Keratinocyte (primary cell): ENCODE results near the gene NPHP3. TPM values are rescaled to one million over a fixed set of nuclear protein-coding genes. Genes with fewer than 3 reads are reported as not detected.

Experiments used
- DNase-seq: peaks from one replicate; pipeline ENCODE4 v3.0.0-alpha.2; 2011; ENCODE audit warnings: low read depth, missing footprints, low spot score
- FAIRE-seq: peaks from 2 replicates; lab custom pipeline; 2011; peaks lifted over from hg19 to GRCh38; lab: Jason Lieb, UNC
- H2AFZ ChIP-seq: 2 replicates; pipeline ENCODE4 v1.6.0; 2012; ENCODE audit warnings: low read length, control low read depth, inconsistent platforms; ENCODE audit not compliant: control insufficient read depth
- H3K27ac ChIP-seq: 2 replicates; pipeline ENCODE4 v1.5.1; 2011; ENCODE audit warnings: low read length; ENCODE audit not compliant: control insufficient read depth, insufficient read depth
- H3K27me3 ChIP-seq: 3 replicates; pipeline ENCODE4 v1.6.0; 2011; ENCODE audit warnings: low read length; ENCODE audit not compliant: control insufficient read depth, insufficient read depth; ENCODE audit errors: extremely low read depth
- H3K36me3 ChIP-seq, 2 experiments: 2 replicates in 1 of 2; 3 replicates in 1 of 2; pipeline ENCODE4 v1.5.1; 2011; ENCODE audit warnings: low read length in 2 of 2, mild to moderate bottlenecking in 1 of 2; ENCODE audit not compliant: control insufficient read depth in 2 of 2, insufficient read depth in 2 of 2; ENCODE audit errors: extremely low read depth in 1 of 2
- H3K4me1 ChIP-seq: 3 replicates; pipeline ENCODE4 v1.5.1; 2011; ENCODE audit warnings: low read length; ENCODE audit not compliant: control insufficient read depth, insufficient read depth; ENCODE audit errors: extremely low read depth
- H3K4me2 ChIP-seq: 3 replicates; pipeline ENCODE4 v1.6.0; 2011; ENCODE audit warnings: low read depth, low read length; ENCODE audit not compliant: control insufficient read depth, insufficient read depth; ENCODE audit errors: extremely low read depth
- H3K4me3 ChIP-seq, 3 experiments: fragments of 200-600 bp in 1 of 3; sonication (generic) in 1 of 3; 2 replicates in 2 of 3; 3 replicates in 1 of 3; pipeline ENCODE4 v1.5.1; 2011 to 2016; ENCODE audit warnings: low read length in 3 of 3, mild to moderate bottlenecking in 3 of 3, control low read depth in 2 of 3, inconsistent platforms in 1 of 3, low read depth in 1 of 3, mixed read lengths in 1 of 3, mixed run types in 1 of 3, moderate library complexity in 1 of 3; ENCODE audit not compliant: control insufficient read depth in 2 of 3, insufficient read depth in 2 of 3; ENCODE audit errors: extremely low read depth in 1 of 3
- H3K79me2 ChIP-seq: 2 replicates; pipeline ENCODE4 v1.6.0; 2012; ENCODE audit warnings: low read length; ENCODE audit not compliant: control insufficient read depth, insufficient read depth
- H3K9ac ChIP-seq: 3 replicates; pipeline ENCODE4 v1.6.0; 2011; ENCODE audit warnings: low read length; ENCODE audit not compliant: control insufficient read depth, insufficient read depth; ENCODE audit errors: extremely low read depth
- H3K9me1 ChIP-seq: 3 replicates; pipeline ENCODE4 v1.6.0; 2011; ENCODE audit warnings: low read length; ENCODE audit not compliant: control insufficient read depth, insufficient read depth; ENCODE audit errors: extremely low read depth
- H3K9me3 ChIP-seq: 2 replicates; pipeline ENCODE4 v1.5.1; 2012; ENCODE audit warnings: low read depth, low read length; ENCODE audit not compliant: control insufficient read depth
- H4K20me1 ChIP-seq: 3 replicates; pipeline ENCODE4 v1.6.0; 2011; ENCODE audit warnings: low read length; ENCODE audit not compliant: control insufficient read depth, insufficient read depth; ENCODE audit errors: extremely low read depth
- EZH2 ChIP-seq: IDR thresholded peaks from one replicate; pipeline ENCODE4 v1.6.1; 2012; ENCODE audit warnings: inconsistent platforms, mild to moderate bottlenecking, low read length, moderate library complexity
- dilution Hi-C: fragments of 300-500 bp; cut with MboI; formaldehyde crosslinking; loops from one replicate; pipeline ENCODE4 v1.7.0; 2020; ENCODE audit warnings: low sequenced_read_pairs; ENCODE audit not compliant: extremely low pct_ligation_motif_present
- polyA minus RNA-seq, 3 experiments: library from RNA; depleted of rRNA, polyadenylated mRNA; stranded (reverse); fragments of >200 nt; gene quantifications; 1 replicate in 1 of 3; 2 replicates in 1 of 3; 3 replicates in 1 of 3; pipeline ENCODE4 v1.2.3, GENCODE V29; 2011
- polyA plus RNA-seq, 5 experiments: library from polyadenylated mRNA; depleted of rRNA in 3 of 5; stranded (reverse) in 3 of 5; stranded (forward) in 1 of 5; unstranded in 1 of 5; fragments of >200 nt; gene quantifications; 1 replicate in 1 of 5; 2 replicates in 3 of 5; 3 replicates in 1 of 5; pipeline versions ENCODE4 v1.2.1 to v1.2.3, GENCODE V29; 2011 to 2012; ENCODE audit warnings: missing spikeins in 2 of 5, low read depth in 1 of 5, low replicate concordance in 1 of 5
- TF ChIP-seq, protein P1 (sequence below), 3 experiments: IDR thresholded peaks in 1 of 3; conservative IDR thresholded peaks in 1 of 3; optimal IDR thresholded peaks in 1 of 3; 2 replicates in 2 of 3; 3 replicates in 1 of 3; pipeline versions ENCODE3 to v1.5.1; 2011; ENCODE audit warnings: low read length in 3 of 3, mild to moderate bottlenecking in 3 of 3, moderate library complexity in 2 of 3, control low read depth in 1 of 3, inconsistent platforms in 1 of 3; ENCODE audit not compliant: insufficient read depth in 2 of 3; ENCODE audit errors: extremely low read depth in 1 of 3

Gene NPHP3
- 15.0 to 22.4 TPM (median 17.3 TPM) in 3 replicates for polyA plus RNA-seq
- polyA plus RNA-seq (2011; ENCODE audit: low read depth): 19.7 TPM
- polyA plus RNA-seq (2011; cell fraction: cytosol; rRNA removed): 8.4 and 13.1 TPM in 2 replicates
- polyA plus RNA-seq (2011; cell fraction: nucleus; rRNA removed): 35.6 and 45.9 TPM in 2 replicates
- polyA plus RNA-seq (2012; ENCODE audit: low replicate concordance): 6.6 and 9.4 TPM in 2 replicates
- polyA minus RNA-seq: 5.8 to 31.6 TPM (median 15.7 TPM) in 3 replicates
- polyA minus RNA-seq (2011; cell fraction: cytosol; rRNA and poly(A)+ RNA removed): 5.8 TPM
- polyA minus RNA-seq (2011; cell fraction: nucleus; rRNA and poly(A)+ RNA removed): 17.5 and 33.3 TPM in 2 replicates

DNA sequence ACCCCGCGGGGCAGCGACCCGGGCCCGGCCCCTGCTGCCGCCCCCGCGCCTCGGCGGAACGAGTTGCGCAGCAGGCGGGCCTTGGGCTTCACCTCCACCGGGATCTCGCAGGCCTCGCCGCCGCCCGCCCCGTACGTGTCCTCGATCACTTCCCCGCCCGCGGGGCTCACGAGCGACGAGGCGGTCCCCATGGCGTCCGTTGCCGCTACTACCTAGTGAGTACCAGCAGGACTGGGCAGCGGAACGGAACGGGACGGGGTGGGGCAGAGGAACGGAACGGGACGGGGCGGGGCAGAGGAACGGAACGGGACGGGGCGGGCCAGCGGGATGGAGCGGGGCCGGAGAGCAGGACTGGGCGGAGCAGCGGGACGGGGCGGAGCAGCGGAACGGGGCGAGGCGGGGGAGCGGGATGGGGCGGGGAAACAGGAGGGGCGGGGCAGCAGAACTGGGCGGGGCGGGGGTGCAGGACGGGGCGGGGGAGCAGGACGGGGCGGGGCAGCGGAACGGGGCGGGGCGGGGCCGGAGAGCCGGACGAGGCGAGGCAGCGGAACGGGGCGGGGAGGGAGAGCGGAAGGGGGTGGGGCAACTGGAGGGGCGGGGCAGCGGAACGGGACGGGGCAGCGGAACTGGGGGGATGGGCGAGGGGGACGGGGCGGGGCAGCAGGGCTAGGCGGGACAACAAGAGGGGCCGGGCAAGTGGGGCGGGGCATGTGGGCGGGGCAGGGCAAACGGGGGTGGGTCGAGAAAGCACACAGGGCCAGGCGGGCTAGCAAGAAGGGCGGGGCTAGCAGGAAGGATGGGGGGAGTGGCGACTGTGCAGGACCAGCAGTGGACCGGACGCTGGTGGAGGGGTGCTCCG lies at the start of gene NPHP3:
NPHP3 (minus strand) TSS at position 245 of the 859 bp plus-strand sequence; CDS start at position 191, 54 bp downstream.
- dilution Hi-C loops: no loop called here
- Histone ChIP-seq H3K4me1 (peaks cover 17% of the 10 kb centered on the region), H3K9me1 (no peaks in the 10 kb centered on the region), H3K9me3 (no peaks in the 10 kb centered on the region), H3K9ac (peak within 1 kb of the TSS; percentile 92), H3K79me2 (peaks cover 17% of the 10 kb centered on the region), H3K27me3 (no peaks in the 10 kb centered on the region), H2AFZ (peak within 1 kb of the TSS; percentile 97), H3K4me3 (peak within 1 kb of the TSS; percentile 69 to 89 (median 74)), H3K36me3 (no peaks in the 10 kb centered on the region), H3K27ac (peak within 1 kb of the TSS; percentile 74), H4K20me1 (no peaks in the 10 kb centered on the region), H3K4me2 (peak within 1 kb of the TSS; percentile 87)
- no peak for TF ChIP-seq EZH2
- TF ChIP-seq, protein P1, sequence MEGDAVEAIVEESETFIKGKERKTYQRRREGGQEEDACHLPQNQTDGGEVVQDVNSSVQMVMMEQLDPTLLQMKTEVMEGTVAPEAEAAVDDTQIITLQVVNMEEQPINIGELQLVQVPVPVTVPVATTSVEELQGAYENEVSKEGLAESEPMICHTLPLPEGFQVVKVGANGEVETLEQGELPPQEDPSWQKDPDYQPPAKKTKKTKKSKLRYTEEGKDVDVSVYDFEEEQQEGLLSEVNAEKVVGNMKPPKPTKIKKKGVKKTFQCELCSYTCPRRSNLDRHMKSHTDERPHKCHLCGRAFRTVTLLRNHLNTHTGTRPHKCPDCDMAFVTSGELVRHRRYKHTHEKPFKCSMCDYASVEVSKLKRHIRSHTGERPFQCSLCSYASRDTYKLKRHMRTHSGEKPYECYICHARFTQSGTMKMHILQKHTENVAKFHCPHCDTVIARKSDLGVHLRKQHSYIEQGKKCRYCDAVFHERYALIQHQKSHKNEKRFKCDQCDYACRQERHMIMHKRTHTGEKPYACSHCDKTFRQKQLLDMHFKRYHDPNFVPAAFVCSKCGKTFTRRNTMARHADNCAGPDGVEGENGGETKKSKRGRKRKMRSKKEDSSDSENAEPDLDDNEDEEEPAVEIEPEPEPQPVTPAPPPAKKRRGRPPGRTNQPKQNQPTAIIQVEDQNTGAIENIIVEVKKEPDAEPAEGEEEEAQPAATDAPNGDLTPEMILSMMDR (optimal IDR thresholded peaks at IDR 0.05 in 1 of 3, IDR thresholded peaks at IDR 0.05 in 1 of 3, conservative IDR thresholded peaks at IDR 0.05 in 1 of 3; ENCODE audit: extremely low read depth in 1 of 3, insufficient read depth in 2 of 3, low read length in 3 of 3): no peak
- DNase-seq (peak; percentile 79), FAIRE-seq (peak; percentile 34)

DNA sequence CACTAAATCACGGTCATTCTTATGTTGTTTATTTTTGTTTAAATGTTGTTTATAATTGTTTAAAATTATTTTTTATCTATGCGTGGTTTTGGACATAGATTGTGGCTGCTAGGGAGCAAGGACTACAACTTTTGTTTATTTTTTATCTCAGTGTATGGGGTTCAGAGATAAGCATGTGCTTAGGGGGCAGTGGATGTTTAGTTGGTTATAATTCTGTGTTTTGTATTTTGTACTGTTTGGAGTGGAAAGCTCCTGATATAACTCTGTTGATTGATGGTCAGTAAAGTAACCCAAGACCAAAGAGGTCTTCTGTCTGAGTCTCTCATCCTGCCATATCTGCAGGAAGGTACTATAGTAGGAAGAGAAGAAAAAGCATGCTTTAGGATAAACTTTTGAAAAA lies 36.5 kb upstream of the NPHP3 start:
- Histone ChIP-seq H2AFZ (no peak overlapping the region), H3K9me1 (no peaks in the 10 kb centered on the region), H3K4me2 (no peak overlapping the region), H3K79me2 (no peaks in the 10 kb centered on the region), H3K4me1 (no peaks in the 10 kb centered on the region), H3K27me3 (no peaks in the 10 kb centered on the region), H3K27ac (no peak overlapping the region), H3K9ac (no peak overlapping the region), H4K20me1 (no peaks in the 10 kb centered on the region), H3K36me3 (no peaks in the 10 kb centered on the region), H3K4me3 (no peak overlapping the region), H3K9me3 (no peaks in the 10 kb centered on the region)
- DNase-seq: no peak
- FAIRE-seq: no peak
- dilution Hi-C loops: no loop called here
- TF ChIP-seq, protein P1 (optimal IDR thresholded peaks at IDR 0.05 in 1 of 3, IDR thresholded peaks at IDR 0.05 in 1 of 3, conservative IDR thresholded peaks at IDR 0.05 in 1 of 3; ENCODE audit: extremely low read depth in 1 of 3, insufficient read depth in 2 of 3, low read length in 3 of 3): no peak
- TF ChIP-seq EZH2: no peak
